HG02938 (cell line): ENCODE data around the gene MAPKAPK2.
"Not testable (repeated sequence)": the region's sequence is repeated elsewhere in the genome, so short reads cannot be mapped to it uniquely, and the experiment has no call there.

ENCODE experiments used
- ATAC-seq: cut with Tn5 transposase; IDR thresholded peaks from one replicate; pipeline ENCODE4 v1.9.1; 2021; ENCODE audit warnings: mild to moderate bottlenecking, moderate library complexity; ENCODE audit not compliant: unreplicated experiment

MAPKAPK2 gene

DNA sequence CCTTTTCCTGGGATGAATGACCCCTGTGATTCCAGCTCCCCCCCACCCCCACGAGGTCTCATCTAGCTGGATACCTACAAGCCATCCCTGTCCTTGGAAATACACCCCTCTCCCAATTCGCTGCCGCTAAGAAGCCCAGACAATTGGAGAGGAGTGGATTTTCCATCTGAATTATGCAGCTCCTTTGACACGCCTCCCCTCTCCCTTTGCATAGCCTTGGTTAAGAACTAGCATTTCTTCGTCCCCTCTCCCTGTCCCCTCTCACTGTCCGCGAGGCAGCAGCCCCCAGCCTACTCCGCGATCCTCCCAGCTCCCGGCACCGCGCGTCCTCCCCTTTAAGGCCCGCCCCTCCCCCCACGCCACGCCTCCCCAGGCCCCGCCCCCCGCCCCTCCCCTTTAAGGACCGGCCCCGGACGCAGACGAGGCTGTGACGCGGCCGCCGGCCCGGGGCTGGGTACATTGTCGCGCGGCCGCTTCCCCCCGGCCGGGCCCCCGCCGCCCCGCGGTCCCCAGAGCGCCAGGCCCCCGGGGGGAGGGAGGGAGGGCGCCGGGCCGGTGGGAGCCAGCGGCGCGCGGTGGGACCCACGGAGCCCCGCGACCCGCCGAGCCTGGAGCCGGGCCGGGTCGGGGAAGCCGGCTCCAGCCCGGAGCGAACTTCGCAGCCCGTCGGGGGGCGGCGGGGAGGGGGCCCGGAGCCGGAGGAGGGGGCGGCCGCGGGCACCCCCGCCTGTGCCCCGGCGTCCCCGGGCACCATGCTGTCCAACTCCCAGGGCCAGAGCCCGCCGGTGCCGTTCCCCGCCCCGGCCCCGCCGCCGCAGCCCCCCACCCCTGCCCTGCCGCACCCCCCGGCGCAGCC, at the start of gene MAPKAPK2:
TSS of gene MAPKAPK2 (plus strand) at position 428 of the 856 bp plus-strand sequence. CDS start at position 753, 325 bp downstream.
- no peak for ATAC-seq

DNA sequence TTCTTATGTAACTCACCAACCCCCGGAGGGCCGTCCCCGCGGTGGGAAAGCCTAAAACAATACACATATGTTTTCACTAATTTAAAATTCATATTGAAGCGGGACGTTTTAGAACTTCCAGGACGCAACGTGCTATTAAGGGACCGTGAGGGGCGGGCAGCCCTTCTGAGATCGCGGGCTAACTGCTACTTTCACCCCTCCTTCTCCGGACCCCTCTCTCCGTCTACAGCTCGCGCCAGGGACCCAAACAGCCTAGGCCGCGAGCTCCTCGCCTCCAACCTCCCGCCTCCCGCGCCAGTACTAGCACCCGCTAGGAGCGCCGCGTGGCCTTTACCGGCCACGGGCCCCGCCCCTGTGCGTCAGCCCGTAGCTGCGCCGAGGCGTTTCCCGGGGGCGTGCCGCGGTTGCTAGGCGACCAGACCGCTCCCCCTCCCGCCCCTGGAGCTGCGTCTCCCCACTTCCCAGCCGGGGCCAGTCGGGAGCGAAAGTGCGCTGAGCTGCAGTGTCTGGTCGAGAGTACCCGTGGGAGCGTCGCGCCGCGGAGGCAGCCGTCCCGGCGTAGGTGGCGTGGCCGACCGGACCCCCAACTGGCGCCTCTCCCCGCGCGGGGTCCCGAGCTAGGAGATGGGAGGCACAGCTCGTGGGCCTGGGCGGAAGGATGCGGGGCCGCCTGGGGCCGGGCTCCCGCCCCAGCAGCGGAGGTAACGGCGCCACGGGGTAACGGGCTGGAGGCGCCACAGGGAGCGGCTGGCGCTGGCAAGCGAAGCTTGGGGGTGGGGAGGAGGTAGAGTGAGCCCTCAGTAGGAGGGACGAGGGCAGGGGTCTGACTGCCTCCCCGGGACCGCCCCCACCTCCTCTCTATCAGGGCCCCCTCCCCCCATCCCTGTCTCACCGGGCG, 49.4 kb upstream of the MAPKAPK2 start, which contains the start of gene DYRK3:
TSS of gene DYRK3 (plus strand) at position 457 of the 898 bp plus-strand sequence. CDS start at position 625, 168 bp downstream.
- peak; percentile 73 for ATAC-seq

DNA sequence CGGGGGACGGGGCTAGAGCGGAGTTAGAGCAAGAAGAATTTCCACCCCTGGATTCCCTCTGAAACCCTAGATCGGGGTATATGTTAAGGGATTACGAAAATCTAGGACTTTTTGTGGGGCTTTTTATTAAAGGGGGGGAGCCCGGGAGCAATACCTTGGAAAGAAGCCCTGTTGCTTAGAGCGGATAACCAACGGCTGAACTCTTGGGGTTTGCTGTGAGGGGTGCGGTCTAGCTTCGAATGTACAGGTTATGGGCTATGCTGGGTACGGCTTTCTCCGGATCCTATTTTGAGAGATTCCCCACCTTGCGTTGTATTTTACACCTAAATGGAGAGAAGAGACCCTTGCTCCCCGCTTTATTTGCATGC, 48.7 kb upstream of the MAPKAPK2 start:
- no peak for ATAC-seq

- ATAC-seq, result no peak
Observed at GRCh38 chr1:206636671-206637070, 48.0 kb upstream of the MAPKAPK2 start.

- ATAC-seq, result no peak
Observed at GRCh38 chr1:206637605-206638004, 47.1 kb upstream of the MAPKAPK2 start.

DNA sequence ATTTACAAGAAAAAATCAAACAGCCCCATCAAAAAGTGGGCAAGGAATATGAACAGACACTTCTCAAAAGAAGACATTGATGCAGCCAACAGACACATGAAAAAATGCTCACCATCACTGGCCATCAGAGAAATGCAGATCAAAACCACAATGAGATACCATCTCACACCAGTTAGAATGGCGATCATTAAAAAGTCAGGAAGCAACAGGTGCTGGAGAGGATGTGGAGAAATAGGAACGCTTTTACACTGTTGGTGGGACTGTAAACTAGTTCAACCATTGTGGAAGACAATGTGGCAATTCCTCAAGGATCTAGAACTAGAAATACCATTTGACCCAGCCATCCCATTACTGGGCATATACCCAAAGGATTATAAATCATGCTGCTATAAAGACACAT, 42.6 kb upstream of the MAPKAPK2 start:
- ATAC-seq, result not testable (repeated sequence)

DNA sequence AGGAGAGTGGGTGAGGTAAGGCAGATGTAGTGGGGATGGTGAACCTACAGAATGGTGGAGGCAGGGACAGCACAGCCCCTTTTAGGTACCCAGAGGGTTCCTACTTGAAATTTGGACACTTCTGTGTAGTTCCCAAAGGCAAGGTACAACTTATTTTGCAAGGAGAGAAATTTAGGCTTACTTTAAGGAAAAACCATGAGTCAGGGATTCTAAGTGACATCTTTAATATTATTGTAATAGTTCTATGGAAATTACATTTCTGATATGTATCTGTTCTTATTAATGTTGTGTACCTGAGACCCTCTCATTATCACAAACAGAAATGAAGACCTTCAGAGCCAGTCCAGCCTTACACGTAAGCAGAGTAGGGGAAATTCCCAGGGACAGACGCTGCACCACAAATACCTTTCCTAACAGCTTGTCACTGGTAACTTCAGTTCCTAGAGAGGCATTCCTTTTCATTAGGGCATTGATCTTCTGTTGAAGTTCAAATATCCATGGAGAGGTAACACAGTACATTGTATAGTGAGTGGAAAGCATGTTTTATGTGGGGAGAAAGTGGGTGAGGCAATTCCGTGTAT, 41.5 kb upstream of the MAPKAPK2 start:
- ATAC-seq, result no peak

GRCh38 chr1:206646504-206646903, 38.2 kb upstream of the MAPKAPK2 start:
- ATAC-seq, result no peak

DNA sequence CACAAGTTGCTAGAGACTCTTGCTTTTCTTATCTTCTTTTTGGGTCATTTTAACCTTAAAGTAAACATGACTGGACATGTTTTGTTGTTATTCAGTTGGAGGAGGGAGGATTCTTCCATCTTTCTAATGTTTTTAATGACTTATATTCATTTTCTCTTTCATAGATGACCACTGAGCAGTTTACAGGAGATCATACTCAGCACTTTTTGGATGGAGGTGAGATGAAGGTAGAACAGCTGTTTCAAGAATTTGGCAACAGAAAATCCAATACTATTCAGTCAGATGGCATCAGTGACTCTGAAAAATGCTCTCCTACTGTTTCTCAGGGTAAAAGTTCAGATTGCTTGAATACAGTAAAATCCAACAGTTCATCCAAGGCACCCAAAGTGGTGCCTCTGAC, 37.5 kb upstream of the MAPKAPK2 start:
- no peak for ATAC-seq

DNA sequence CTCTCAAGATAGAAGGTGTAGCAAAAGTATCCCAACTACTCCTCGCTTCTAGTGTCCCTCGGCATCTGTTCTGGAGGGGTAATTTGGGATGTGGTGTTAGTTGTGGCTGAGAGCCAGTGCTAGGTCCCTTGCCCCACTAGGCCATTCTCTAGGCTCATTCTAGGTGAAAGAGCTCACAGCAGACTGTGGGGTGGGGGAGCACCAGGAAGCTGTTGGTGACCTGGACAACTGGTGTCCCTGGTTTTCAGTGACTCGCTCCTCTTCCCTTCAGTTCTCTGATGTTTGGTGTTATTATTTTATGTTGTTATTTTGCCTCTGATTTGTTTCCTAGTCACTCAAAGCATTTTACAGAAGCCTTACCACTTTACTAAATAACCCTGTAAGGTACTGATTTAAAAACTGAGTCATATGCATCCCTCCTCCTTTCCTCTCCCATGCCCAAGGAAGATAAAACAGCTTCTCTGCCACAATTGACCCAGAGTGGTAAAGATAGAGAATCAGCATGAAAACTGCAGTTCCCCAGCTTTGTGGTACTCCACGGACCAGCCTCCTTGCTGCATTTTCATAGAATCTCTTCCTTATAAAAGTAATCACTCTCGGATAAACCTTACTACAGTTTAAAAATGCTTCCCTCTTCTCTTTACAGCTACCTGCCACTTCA, 35.3 kb upstream of the MAPKAPK2 start:
- no peak for ATAC-seq

DNA sequence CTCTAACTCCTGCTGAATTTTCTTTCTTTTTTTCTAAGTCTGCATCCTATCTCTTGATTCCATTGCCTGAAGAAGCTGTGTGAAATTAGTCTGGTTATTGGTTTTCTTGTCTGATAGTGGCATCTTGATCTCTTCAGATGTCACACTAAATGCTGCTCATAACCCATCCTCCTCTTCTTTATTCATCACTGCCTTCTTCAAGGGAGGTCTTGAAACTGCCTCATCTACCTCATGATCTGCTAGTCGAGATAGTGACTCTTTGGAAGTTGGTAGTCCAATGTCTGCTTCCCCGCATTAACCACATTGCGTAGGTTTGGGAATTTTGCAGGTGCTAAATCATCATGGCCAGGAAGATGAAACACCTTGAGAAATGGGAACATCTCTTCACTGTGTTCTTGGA, 33.7 kb upstream of the MAPKAPK2 start:
- no peak for ATAC-seq

DNA sequence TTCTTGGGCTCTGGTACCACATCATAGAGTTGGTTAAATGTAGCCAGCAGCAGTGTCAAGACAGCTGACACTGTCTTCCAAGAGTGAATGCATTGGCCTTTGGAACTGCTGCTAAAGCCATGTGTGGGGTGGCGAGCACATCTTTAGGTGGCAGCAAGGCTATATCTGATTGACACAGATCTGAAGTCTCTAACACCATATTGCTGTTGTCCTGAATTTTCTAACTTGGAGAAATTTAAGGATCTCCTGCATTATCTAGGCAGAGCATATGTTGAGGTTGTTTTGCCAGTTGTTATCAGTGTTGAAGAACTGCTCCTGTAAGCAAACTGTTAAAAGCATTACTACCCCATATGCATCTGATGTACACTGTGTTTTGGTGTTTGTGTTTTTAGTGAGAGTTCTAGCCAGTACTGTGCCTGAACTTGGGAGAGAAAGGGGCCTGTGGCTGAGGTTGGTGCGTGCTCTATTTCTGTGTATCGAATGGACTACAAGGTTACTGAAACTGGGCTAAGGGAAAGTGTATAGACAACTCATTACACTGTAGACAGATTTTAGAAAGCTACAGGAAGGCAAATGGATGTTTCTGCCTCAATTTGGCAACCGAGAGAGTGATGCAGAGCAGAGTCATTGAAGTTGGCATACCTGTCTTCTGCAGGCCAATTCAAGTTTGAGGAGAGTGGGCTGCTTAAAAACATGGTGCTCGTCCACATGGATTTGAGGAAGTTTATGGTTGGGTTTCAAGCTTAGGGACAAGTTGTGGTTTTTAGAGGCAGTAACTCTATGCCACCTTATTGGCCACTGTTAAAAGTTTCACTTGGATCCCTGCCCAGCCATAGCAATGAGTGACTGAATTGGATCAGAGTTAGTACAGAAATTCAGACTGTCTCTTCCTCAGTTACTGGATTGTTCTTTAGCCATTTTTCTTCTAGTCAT, 32.5 kb upstream of the MAPKAPK2 start:
- no peak for ATAC-seq

- no peak for ATAC-seq
Observed at GRCh38 chr1:206653715-206654459, 30.8 kb upstream of the MAPKAPK2 start.

- ATAC-seq, result no peak
Observed at GRCh38 chr1:206654828-206655227, 29.9 kb upstream of the MAPKAPK2 start.

- ATAC-seq, result no peak
Observed at GRCh38 chr1:206655471-206655882, 29.2 kb upstream of the MAPKAPK2 start.

GRCh38 chr1:206656936-206657335, 27.8 kb upstream of the MAPKAPK2 start:
- no peak for ATAC-seq

DNA sequence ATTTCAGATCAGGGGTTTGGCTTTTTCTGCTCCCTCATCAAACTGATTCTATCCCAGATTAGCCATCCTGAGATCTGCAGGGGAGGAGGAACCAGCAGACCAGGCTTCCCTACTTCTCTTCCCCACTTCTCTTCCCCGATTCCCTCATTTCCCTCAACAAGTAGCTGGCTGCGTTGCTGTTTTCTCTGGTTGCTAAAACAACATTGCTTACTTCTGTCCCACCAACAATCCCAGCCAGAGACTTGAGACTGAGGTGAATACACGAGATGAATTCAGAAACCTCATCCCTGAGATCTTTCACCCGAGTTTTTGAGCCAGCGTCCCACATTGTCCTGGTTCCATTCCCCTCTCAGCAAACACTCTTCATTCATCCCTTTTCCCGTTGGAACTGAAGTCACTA, 27.0 kb upstream of the MAPKAPK2 start:
- no peak for ATAC-seq

DNA sequence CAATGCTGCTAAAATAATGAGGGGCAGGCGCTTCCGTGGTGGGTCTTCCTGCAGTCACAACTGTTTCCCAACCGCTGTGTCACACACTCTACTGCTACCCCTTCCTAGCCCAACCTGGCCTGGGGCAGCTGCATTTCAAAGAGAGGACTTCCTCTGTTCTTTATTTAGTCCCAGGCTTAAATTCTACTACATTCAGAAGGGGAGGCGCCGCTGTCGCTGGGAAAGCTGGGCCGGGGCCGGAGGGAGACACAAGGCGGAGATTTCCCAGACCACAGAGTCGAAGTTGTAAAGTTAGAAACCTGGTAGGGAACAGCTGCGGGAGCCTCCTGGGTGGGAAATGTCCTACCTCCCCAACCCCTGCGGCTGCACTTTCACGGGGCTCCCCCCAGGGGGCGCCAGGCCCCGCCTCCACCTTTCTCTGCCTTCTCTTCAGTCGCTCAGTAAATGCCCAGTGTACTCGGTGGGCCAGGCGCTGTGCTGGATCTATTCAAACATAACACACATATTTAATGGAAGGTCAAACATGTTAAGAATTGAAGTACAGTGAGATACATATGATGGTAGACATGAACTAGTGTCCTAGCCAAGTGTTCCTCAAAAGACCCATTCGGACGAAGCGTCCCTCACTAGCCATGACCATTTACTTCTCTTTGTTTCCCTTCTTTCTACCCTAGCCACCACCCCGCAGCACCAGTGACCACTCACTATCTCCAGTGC, 26.3 kb upstream of the MAPKAPK2 start:
- no peak for ATAC-seq

- ATAC-seq, result no peak
Observed at GRCh38 chr1:206658981-206659273, 25.8 kb upstream of the MAPKAPK2 start.
